Brain microvascular endothelial cell (primary cell): ENCODE measurements around the gene C1QTNF8.

Experiments used
- DNase-seq: peaks from one replicate; pipeline ENCODE4 v3.0.0-alpha.2; 2020
- H3K27ac ChIP-seq: fragments of 250-450 bp; sonication (Bioruptor Pico); 2 replicates; pipeline ENCODE4 v1.5.1; 2020; ENCODE audit warnings: mild to moderate bottlenecking, moderate library complexity
- H3K27me3 ChIP-seq: fragments of 250-450 bp; sonication (Bioruptor Pico); replicated peaks from 2 replicates; pipeline ENCODE4 v1.5.1; 2020; ENCODE audit warnings: mild to moderate bottlenecking
- H3K36me3 ChIP-seq: fragments of 250-450 bp; sonication (Bioruptor Pico); replicated peaks from 2 replicates; pipeline ENCODE4 v1.5.1; 2020; ENCODE audit warnings: mild to moderate bottlenecking
- H3K4me3 ChIP-seq: 2 replicates; pipeline ENCODE4 v1.5.1; 2011; ENCODE audit warnings: low read depth, mild to moderate bottlenecking, control low read depth, low read length, moderate library complexity
- in situ Hi-C: cut with HindIII; loops from 2 replicates; pipeline ENCODE4 v1.10.0; 2017; ENCODE audit warnings: low sequenced_read_pairs, low pct_ligation_motif_present
- TF ChIP-seq, protein P1 (sequence below): IDR thresholded peaks from 2 replicates; pipeline ENCODE4 v1.5.1; 2011; ENCODE audit warnings: low read depth, mild to moderate bottlenecking, moderate library complexity, low read length, control low read depth, inconsistent platforms; ENCODE audit errors: missing control alignments

C1QTNF8 gene

DNA sequence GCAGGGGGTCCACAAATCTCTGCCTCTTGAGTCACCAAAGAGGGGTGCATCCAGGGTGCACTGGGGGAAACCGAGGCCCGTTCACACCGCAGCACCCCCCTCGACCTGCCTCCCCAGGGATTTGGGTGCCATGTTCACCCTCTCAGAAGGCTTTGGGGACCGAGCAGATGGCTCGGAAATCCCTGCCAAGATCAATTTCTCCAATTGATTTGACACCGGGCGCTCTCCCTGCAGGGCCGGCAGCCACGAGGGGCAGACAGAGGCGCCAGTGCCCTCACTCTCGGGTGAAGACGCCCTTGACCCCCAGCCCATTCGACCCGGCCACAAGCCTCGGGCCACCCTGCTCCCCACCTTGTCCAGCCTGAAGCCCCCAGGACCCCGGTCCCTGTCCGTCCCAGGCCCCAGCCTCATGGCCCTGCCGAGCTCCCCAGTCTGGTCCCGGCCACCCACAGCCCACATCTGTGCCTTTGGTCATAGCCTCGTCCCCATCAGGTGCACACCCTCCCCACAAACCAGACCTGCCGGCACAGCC lies 14.2 kb downstream of the C1QTNF8 start:
- no peaks in the 10 kb centered on the region for H3K36me3 ChIP-seq
- H3K4me3 ChIP-seq, result no peak overlapping the region
- H3K27me3 ChIP-seq, result peaks cover 30% of the 10 kb centered on the region
- TF ChIP-seq, protein P1, sequence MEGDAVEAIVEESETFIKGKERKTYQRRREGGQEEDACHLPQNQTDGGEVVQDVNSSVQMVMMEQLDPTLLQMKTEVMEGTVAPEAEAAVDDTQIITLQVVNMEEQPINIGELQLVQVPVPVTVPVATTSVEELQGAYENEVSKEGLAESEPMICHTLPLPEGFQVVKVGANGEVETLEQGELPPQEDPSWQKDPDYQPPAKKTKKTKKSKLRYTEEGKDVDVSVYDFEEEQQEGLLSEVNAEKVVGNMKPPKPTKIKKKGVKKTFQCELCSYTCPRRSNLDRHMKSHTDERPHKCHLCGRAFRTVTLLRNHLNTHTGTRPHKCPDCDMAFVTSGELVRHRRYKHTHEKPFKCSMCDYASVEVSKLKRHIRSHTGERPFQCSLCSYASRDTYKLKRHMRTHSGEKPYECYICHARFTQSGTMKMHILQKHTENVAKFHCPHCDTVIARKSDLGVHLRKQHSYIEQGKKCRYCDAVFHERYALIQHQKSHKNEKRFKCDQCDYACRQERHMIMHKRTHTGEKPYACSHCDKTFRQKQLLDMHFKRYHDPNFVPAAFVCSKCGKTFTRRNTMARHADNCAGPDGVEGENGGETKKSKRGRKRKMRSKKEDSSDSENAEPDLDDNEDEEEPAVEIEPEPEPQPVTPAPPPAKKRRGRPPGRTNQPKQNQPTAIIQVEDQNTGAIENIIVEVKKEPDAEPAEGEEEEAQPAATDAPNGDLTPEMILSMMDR, result no peak
- H3K27ac ChIP-seq, result no peak overlapping the region
- DNase-seq, result no peak
- in situ Hi-C loops, result no loop called here

DNA sequence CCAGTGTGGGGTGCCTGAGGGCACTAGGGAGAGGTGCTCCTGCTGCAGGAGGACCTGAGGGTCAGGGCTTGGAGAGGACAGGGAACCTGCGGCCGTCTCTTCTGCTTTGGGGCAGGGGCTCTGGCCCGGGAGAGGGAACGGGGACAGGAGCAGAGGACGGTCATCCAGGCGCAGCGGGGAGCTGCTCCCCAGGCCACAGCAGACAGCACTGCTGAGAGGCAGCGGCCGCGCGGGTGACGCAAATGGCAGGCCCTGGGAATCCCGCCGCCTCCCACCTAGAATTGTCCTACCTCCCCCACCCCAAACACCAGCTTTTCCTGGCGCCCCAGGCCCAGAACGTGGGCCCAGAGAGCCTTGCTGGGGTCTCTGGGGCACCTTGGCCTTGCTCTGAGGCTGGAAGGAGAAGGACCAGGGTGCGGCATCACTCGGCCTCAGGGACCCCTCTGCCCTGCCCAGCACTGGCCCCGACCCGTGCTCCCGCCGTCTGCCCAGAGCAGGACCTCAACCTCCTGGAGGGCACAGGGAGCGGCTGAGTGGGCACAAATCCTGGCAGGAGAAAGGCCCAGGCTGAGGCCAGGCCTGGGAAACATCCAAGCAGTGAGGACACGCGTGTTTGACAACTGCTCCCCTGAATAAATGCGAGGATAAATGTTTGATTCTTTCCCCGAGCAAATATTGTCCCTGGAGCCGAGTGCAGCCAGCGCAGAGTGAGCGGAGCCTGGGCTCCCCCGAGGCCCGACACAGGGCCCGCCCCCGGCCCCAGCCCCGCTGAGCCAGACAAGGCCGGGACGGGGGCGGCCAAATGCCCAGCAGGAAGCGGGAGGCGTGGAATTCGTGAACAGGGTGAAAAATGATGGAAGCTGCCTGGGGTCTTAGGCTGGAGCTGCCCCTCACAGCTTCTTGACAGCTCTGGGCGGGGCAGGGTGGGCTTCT lies 15.0 kb downstream of the C1QTNF8 start:
- Histone ChIP-seq H3K36me3 (no peaks in the 10 kb centered on the region), H3K27me3 (peaks cover 36% of the 10 kb centered on the region), H3K27ac (no peak overlapping the region), H3K4me3 (no peak overlapping the region)
- no peak for DNase-seq
- in situ Hi-C loops, result no loop called here
- TF ChIP-seq, protein P1, result no peak

DNA sequence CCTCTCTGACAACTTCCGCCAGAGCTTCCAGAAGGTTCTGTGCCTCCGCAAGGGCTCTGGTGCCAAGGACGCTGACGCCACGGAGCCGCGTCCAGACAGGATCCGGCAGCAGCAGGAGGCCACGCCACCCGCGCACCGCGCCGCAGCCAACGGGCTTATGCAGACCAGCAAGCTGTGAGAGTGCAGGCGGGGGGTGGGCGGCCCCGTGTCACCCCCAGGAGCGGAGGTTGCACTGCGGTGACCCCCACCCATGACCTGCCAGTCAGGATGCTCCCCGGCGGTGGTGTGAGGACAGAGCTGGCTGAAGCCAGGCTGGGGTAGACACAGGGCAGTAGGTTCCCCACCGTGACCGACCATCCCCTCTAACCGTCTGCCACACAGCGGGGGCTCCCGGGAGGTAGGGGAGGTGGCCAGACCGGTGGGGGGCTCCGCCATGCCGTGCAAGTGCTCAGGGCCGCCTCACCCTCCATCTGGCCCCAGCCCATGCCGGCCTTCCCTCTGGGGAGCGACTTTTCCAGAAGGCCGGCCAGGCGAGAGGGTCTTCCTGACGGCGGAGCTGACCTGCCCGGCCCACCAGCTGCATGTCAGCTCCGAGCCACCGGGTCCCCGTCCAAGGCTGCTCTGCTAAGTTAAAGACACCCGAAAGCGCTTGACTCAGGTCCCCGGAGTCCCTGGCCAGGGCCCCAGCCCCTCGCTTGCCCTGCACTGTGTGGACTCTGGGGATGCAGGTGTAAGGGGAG lies 16.1 kb downstream of the C1QTNF8 start:
- Histone ChIP-seq H3K4me3 (no peak overlapping the region), H3K36me3 (no peaks in the 10 kb centered on the region), H3K27me3 (peaks cover 38% of the 10 kb centered on the region), H3K27ac (no peak overlapping the region)
- TF ChIP-seq, protein P1, result no peak
- in situ Hi-C loops, result no loop called here
- DNase-seq, result no peak

DNA sequence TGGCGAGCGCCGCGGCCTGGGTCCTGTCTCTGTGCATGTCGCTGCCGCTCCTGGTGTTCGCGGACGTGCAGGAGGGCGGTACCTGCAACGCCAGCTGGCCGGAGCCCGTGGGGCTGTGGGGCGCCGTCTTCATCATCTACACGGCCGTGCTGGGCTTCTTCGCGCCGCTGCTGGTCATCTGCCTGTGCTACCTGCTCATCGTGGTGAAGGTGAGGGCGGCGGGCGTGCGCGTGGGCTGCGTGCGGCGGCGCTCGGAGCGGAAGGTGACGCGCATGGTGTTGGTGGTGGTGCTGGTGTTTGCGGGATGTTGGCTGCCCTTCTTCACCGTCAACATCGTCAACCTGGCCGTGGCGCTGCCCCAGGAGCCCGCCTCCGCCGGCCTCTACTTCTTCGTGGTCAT lies 16.7 kb downstream of the C1QTNF8 start:
- DNase-seq, result no peak
- no peaks in the 10 kb centered on the region for H3K36me3 ChIP-seq
- in situ Hi-C loops, result no loop called here
- H3K27me3 ChIP-seq, result peaks cover 40% of the 10 kb centered on the region
- TF ChIP-seq, protein P1, result no peak
- no peak overlapping the region for H3K4me3 ChIP-seq
- H3K27ac ChIP-seq, result no peak overlapping the region

DNA sequence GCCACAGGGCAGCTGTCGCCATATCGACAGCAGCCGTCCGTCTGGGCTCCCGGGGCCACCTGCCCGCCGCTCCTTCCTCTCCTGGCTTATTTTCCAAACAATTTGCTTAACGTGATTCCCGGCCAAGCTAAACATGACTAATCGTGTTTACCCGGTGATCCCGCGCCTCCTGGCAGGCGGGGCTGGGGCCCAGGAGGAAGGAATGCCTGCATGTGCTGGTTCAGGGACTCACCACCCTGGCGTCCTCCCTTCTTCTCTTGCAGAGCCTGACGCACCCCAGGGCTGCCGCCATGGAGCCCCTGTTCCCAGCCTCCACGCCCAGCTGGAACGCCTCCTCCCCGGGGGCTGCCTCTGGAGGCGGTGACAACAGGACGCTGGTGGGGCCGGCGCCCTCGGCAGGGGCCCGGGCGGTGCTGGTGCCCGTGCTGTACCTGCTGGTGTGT lies 17.4 kb downstream of the C1QTNF8 start:
- peaks cover 48% of the 10 kb centered on the region for H3K27me3 ChIP-seq
- in situ Hi-C loops, result no loop called here
- no peak overlapping the region for H3K4me3 ChIP-seq
- H3K27ac ChIP-seq, result no peak overlapping the region
- TF ChIP-seq, protein P1, result no peak
- H3K36me3 ChIP-seq, result no peaks in the 10 kb centered on the region
- peak; percentile 18 for DNase-seq
